ENCODE results near the gene RNF123.

The RNF123 gene

GRCh38 chr3:49750056-49750455 lies 60.7 kb downstream of the RNF123 start:
- no peak for DNase-seq (ENCODE audit: low spot score)

GRCh38 chr3:49751501-49751900 lies 62.1 kb downstream of the RNF123 start:
- no peak for DNase-seq (ENCODE audit: low spot score)

GRCh38 chr3:49754536-49754935 lies 65.2 kb downstream of the RNF123 start:
- DNase-seq (ENCODE audit: low spot score) = no peak

- DNase-seq (ENCODE audit: low spot score) = no peak
Observed at GRCh38 chr3:49756036-49756435, 66.7 kb downstream of the RNF123 start.

- no peak for DNase-seq (ENCODE audit: low spot score)
Observed at GRCh38 chr3:49757197-49757596, 67.8 kb downstream of the RNF123 start.

- DNase-seq (ENCODE audit: low spot score) = no peak
Observed at GRCh38 chr3:49759226-49759625, 69.9 kb downstream of the RNF123 start.

- no peak for DNase-seq (ENCODE audit: low spot score)
Observed at GRCh38 chr3:49761661-49762060, 72.3 kb downstream of the RNF123 start.

- DNase-seq (ENCODE audit: low spot score) = no peak
Observed at GRCh38 chr3:49763981-49764380, 74.6 kb downstream of the RNF123 start.

GRCh38 chr3:49769286-49769915 lies 80.0 kb downstream of the RNF123 start:
- no peak for DNase-seq (ENCODE audit: low spot score)

GRCh38 chr3:49769926-49770325 lies 80.6 kb downstream of the RNF123 start:
- DNase-seq (ENCODE audit: low spot score) = no peak
